Panc1 (cell line): ENCODE results near the gene COL13A1. TPM values are rescaled to one million over a fixed set of nuclear protein-coding genes. Genes with fewer than 3 reads are reported as not detected.

Experiments used
- ATAC-seq: fragments of 200-7000 bp; cut with Tn5 transposase; 2 replicates; pipeline ENCODE4 v1.9.1; 2020; ENCODE audit warnings: mild to moderate bottlenecking, moderate library complexity
- BruUV-seq: library from RNA; stranded (reverse); fragments of 400-500 nt; replicated peaks from 2 replicates; lab custom pipeline; 2021; lab: Mats Ljungman, UMichigan
- CTCF ChIA-PET: fragments of 300-600 bp; sonication (Branson Sonifier 250); formaldehyde crosslinking; loops from one replicate; lab custom pipeline; 2022; ENCODE audit warnings: antibody characterized with exemption; lab: Charles Lee
- POLR2A ChIA-PET: fragments of 300-600 bp; sonication (Branson Sonifier 250); formaldehyde crosslinking; loops from one replicate; lab custom pipeline; 2022; ENCODE audit warnings: antibody characterized with exemption; lab: Charles Lee
- DNase-seq: peaks from one replicate; pipeline ENCODE4 v3.0.0-alpha.2; 2010; ENCODE audit warnings: low read depth, low spot score
- H3K27ac ChIP-seq: 2 replicates; pipeline ENCODE4 v1.5.1; 2011; ENCODE audit warnings: mild to moderate bottlenecking, low read length, inconsistent platforms
- H3K27me3 ChIP-seq: fragments of 200-500 bp; sonication (Bioruptor generic); 2 replicates; pipeline ENCODE4 v1.6.0; 2014; ENCODE audit warnings: low read length, inconsistent platforms; ENCODE audit not compliant: control insufficient read depth, insufficient read depth
- H3K36me3 ChIP-seq: fragments of 200-500 bp; sonication (Bioruptor generic); 2 replicates; pipeline ENCODE4 v1.5.1; 2014; ENCODE audit warnings: inconsistent platforms, mild to moderate bottlenecking, low read length, moderate library complexity; ENCODE audit not compliant: control insufficient read depth, insufficient read depth
- H3K4me1 ChIP-seq: 2 replicates; pipeline ENCODE4 v1.5.1; 2011; ENCODE audit warnings: inconsistent platforms, mild to moderate bottlenecking, low read length, moderate library complexity; ENCODE audit not compliant: control insufficient read depth, insufficient read depth
- H3K4me3 ChIP-seq, 2 experiments: 2 replicates each; pipeline ENCODE4 v1.5.1; 2011 to 2012; ENCODE audit warnings: low read depth in 2 of 2, low read length in 2 of 2, mild to moderate bottlenecking in 2 of 2, inconsistent platforms in 1 of 2, moderate library complexity in 1 of 2
- H3K9me3 ChIP-seq: fragments of 200-500 bp; sonication (Bioruptor generic); 2 replicates; pipeline ENCODE4 v1.5.1; 2014; ENCODE audit warnings: low read depth, mild to moderate bottlenecking, inconsistent platforms, low read length, moderate library complexity; ENCODE audit not compliant: control insufficient read depth, insufficient read depth
- CTCF ChIP-seq: fragments of 450-650 bp; IDR thresholded peaks from 2 replicates; pipeline ENCODE4 v1.5.1; 2017; ENCODE audit warnings: mild to moderate bottlenecking
- POLR2AphosphoS5 ChIP-seq: IDR thresholded peaks from 2 replicates; pipeline ENCODE4 v1.6.1; 2012; ENCODE audit warnings: mild to moderate bottlenecking, low read depth, low read length, moderate library complexity
- REST ChIP-seq, 2 experiments: IDR thresholded peaks; 2 replicates each; pipeline ENCODE4 v1.6.1; 2011 to 2012; ENCODE audit warnings: low read depth in 2 of 2, control low read depth in 1 of 2, low read length in 1 of 2, mild to moderate bottlenecking in 1 of 2, moderate library complexity in 1 of 2; ENCODE audit not compliant: insufficient read depth in 1 of 2
- SIN3A ChIP-seq: IDR thresholded peaks from 2 replicates; pipeline ENCODE4 v1.6.1; 2012; ENCODE audit warnings: low read depth, mild to moderate bottlenecking, low read length, moderate library complexity, borderline replicate concordance; ENCODE audit not compliant: insufficient read depth
- TCF7L2 ChIP-seq: IDR thresholded peaks from 2 replicates; pipeline ENCODE4 v1.6.1; 2011; ENCODE audit warnings: mild to moderate bottlenecking, low read depth, low read length, inconsistent platforms
- in situ Hi-C: cut with HindIII; loops from 2 replicates; pipeline ENCODE4 v1.10.0; 2016; ENCODE audit warnings: low sequenced_read_pairs, low pct_unique_long_range_greater_than_20kb
- intact Hi-C: fragments of 100-400 bp; cut with micrococcal nuclease; formaldehyde crosslinking; loops from one replicate; pipeline ENCODE4 v1.10.0; 2022; ENCODE audit not compliant: unreplicated experiment
- total RNA-seq: library from RNA; stranded (reverse); gene quantifications from one replicate; pipeline ENCODE4 v1.2.1, GENCODE V29; 2021; ENCODE audit not compliant: unreplicated experiment

COL13A1 gene
- total RNA-seq, 1 experiment from 2014 or later: 1.0 TPM

DNA sequence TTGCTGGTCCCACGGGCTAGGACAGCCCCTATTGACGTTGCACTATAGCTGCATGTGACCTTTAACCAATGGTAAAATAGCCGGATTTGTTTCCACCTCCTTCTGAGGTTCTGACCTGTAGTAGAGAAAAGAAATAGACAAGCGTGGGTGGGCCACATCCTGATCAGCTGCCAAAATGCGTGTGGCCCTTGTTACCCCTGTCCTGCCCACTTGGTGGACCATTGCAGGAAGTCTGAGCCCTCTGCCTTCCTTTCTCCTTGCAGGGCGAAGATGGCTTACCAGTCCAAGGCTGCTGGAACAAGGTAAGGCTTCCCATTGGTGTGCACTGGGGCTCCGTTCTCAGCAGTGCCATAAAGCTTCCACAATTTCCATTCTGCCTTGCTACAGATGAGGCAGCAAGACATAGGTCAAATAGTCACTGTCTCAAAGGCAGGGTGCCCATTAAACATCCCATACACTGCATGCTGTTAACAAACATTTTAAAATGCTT, 155.1 kb downstream of the COL13A1 start:
- POLR2A ChIA-PET: no interaction called here
- in situ Hi-C loops: no loop called here

DNA sequence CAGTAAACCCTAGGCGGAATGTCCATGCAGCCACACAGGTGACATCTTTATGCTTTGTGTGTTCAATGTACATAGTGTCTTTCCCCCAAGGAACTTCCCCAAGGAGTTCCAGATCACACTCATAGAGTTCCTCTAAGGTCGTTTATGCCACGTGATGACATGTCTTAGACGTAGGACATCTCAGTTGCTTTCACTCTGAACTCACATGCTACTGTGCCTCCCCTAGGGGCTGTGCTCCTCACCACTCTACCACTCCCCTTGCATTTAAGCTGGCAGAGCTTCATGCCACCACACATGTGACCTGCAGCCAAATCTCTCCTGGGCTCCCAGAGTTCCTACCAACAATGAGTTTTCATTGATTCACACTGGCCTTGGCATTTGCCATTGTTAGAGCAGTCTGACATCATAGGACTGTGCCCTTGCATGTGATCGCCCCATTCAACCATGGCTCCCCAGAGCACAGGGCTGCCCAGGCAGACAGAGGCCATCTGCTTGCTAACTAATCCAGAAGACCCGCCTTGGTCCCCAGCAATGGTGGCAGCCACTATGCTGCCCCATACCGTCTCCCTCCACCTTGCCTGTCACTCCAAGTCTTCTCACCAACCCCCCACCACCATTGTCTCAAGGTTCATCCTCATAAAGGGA, 155.7 kb downstream of the COL13A1 start:
- intact Hi-C loops: no loop called here
- no peak for ATAC-seq
- BruUV-seq: no TSS peak
- Histone ChIP-seq H3K4me3 (no peak overlapping the region), H3K4me1 (no peaks in the 10 kb centered on the region), H3K27ac (no peak overlapping the region), H3K27me3 (no peaks in the 10 kb centered on the region), H3K9me3 (no peaks in the 10 kb centered on the region), H3K36me3 (no peaks in the 10 kb centered on the region)
- ChIA-PET CTCF (interaction anchor here (1.2 to 1.3 kb wide), 2 partner anchors 171 to 422 kb away, joined by 3 to 14 read pairs; no protein-coding TSS in a partner anchor), POLR2A (no interaction called here)
- DNase-seq: no peak
- TF ChIP-seq TCF7L2 (no peak), POLR2AphosphoS5 (no peak), SIN3A (no peak), CTCF (no peak), REST (IDR thresholded peaks at IDR 0.05; ENCODE audit: insufficient read depth in 1 of 2, low read depth in 2 of 2, low read length in 1 of 2) (no peak)
- in situ Hi-C loops: no loop called here

More for the DNA sequence above, 155.1 kb downstream of the COL13A1 start:
- CTCF ChIA-PET: no interaction called here
- ATAC-seq (no peak), DNase-seq (no peak)
- Histone ChIP-seq H3K9me3 (no peaks in the 10 kb centered on the region), H3K36me3 (no peaks in the 10 kb centered on the region), H3K27me3 (no peaks in the 10 kb centered on the region), H3K4me1 (no peaks in the 10 kb centered on the region), H3K27ac (no peak overlapping the region), H3K4me3 (no peak overlapping the region)
- TF ChIP-seq REST (IDR thresholded peaks at IDR 0.05; ENCODE audit: insufficient read depth in 1 of 2, low read depth in 2 of 2, low read length in 1 of 2): no peak
- TF ChIP-seq SIN3A: no peak
- TF ChIP-seq TCF7L2: no peak
- no peak for TF ChIP-seq POLR2AphosphoS5
- no peak for TF ChIP-seq CTCF
- intact Hi-C loops: no loop called here
- BruUV-seq: no TSS peak
